ENCODE data around the gene OR2L5. TPM values are rescaled to one million over a fixed set of nuclear protein-coding genes. Genes with fewer than 3 reads are reported as not detected.

Gene OR2L5, protein sequence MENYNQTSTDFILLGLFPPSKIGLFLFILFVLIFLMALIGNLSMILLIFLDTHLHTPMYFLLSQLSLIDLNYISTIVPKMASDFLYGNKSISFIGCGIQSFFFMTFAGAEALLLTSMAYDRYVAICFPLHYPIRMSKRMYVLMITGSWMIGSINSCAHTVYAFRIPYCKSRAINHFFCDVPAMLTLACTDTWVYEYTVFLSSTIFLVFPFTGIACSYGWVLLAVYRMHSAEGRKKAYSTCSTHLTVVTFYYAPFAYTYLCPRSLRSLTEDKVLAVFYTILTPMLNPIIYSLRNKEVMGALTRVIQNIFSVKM
- total RNA-seq (2021) (not detected in 2 replicates), Bru-seq, nascent RNA (not detected), BruChase-seq, experiment 1, labeled RNA remaining after a 2-hour chase (not detected), BruChase-seq, experiment 2, labeled RNA remaining after a 6-hour chase (not detected)
- long read RNA-seq = 0 reads

DNA sequence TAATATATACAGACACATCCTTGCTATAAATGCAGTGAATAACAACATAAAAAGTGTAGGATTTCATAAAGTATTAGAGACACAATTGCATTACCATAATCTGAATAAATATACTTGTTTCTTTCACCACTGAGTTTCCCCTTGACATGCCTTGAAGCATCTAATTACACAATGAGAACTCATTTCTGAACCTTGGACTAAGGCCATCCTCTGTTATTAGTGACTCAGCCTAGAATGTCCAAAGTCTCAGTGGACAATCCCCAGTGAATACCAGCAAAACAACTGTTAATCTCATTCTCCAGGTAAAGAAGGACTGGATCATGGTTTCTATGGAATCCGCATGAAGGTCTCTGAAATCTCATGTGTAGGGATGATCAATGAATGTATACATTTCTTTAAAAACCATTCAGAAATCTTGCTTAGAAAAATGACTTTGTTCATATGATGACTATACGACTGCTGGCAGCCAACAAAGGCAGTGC, at the start of gene OR2L5:
Gene OR2L5, plus strand, starts transcription at position 432 of the 482 bp plus-strand sequence. CDS start 8,288 bp downstream, outside the sequence.
- intact Hi-C loops (cut with micrococcal nuclease; ENCODE audit: unreplicated experiment) = no loop called here
- H3K79me2 ChIP-seq (ENCODE audit: low read depth) = no peaks in the 10 kb centered on the region
- H3K4me2 ChIP-seq = no peak within 1 kb of the TSS
- H3K27me3 ChIP-seq (ENCODE audit: insufficient read depth, low read depth) = no peaks in the 10 kb centered on the region
- no peak within 1 kb of the TSS for H2AFZ ChIP-seq
- no peak for DNase-seq
- no peaks in the 10 kb centered on the region for H3K9me2 ChIP-seq (ENCODE audit: insufficient read depth)
- ChIA-PET CTCF (no interaction called here), POLR2A (ENCODE audit: unreplicated experiment) (no interaction called here)
- no peaks in the 10 kb centered on the region for H4K20me1 ChIP-seq (ENCODE audit: insufficient read depth)
- no peaks in the 10 kb centered on the region for H3K9me3 ChIP-seq (ENCODE audit: insufficient read depth, low read depth)
- BruUV-seq (replicated peaks) = no TSS peak
- H3K4me3 ChIP-seq = no peak within 1 kb of the TSS
- no peaks in the 10 kb centered on the region for H3K36me3 ChIP-seq (ENCODE audit: low read depth)
- no peaks in the 10 kb centered on the region for H3K4me1 ChIP-seq (replicated peaks; ENCODE audit: insufficient read depth)
- H3F3A ChIP-seq (ENCODE audit: insufficient read depth, low read depth) = no peaks in the 10 kb centered on the region
- TF ChIP-seq, protein P1, sequence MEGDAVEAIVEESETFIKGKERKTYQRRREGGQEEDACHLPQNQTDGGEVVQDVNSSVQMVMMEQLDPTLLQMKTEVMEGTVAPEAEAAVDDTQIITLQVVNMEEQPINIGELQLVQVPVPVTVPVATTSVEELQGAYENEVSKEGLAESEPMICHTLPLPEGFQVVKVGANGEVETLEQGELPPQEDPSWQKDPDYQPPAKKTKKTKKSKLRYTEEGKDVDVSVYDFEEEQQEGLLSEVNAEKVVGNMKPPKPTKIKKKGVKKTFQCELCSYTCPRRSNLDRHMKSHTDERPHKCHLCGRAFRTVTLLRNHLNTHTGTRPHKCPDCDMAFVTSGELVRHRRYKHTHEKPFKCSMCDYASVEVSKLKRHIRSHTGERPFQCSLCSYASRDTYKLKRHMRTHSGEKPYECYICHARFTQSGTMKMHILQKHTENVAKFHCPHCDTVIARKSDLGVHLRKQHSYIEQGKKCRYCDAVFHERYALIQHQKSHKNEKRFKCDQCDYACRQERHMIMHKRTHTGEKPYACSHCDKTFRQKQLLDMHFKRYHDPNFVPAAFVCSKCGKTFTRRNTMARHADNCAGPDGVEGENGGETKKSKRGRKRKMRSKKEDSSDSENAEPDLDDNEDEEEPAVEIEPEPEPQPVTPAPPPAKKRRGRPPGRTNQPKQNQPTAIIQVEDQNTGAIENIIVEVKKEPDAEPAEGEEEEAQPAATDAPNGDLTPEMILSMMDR (conservative IDR thresholded peaks at IDR 0.05) = no peak
- TF ChIP-seq EZH2 (IDR thresholded peaks at IDR 0.05; ENCODE audit: low read depth) = no peak
- no peak within 1 kb of the TSS for H3K27ac ChIP-seq

DNA sequence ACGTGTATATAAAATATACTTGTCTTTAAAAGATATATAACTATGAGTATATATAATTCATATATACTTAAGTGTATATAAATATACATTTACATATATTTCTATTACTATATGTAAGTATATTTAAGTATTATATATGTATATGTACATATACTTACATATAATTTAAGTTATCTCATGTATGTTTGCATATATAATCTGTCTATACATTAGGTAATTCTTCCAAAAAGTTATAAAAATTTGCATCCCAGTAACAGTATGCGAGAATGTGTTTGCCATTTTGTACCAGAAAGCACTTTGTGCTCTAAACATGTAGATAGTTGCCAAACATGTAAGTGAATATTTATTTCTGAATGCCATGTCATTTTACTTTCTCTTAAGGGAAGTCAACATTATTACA, 48.5 kb upstream of the OR2L5 start, which contains the start of gene OR2AK2:
Gene OR2AK2, plus strand, starts transcription at position 301 of the 400 bp plus-strand sequence. CDS start 144 bp downstream, outside the sequence.
- Histone ChIP-seq H3K4me3 (no peak within 1 kb of the TSS), H3K9me3 (ENCODE audit: insufficient read depth, low read depth) (no peaks in the 10 kb centered on the region), H3F3A (ENCODE audit: insufficient read depth, low read depth) (no peaks in the 10 kb centered on the region), H4K20me1 (ENCODE audit: insufficient read depth) (no peaks in the 10 kb centered on the region), H3K4me2 (no peak within 1 kb of the TSS), H3K4me1 (replicated peaks; ENCODE audit: insufficient read depth) (no peaks in the 10 kb centered on the region), H3K79me2 (ENCODE audit: low read depth) (no peaks in the 10 kb centered on the region), H3K36me3 (ENCODE audit: low read depth) (no peaks in the 10 kb centered on the region), H2AFZ (no peak within 1 kb of the TSS), H3K9me2 (ENCODE audit: insufficient read depth) (no peaks in the 10 kb centered on the region), H3K27ac (no peak within 1 kb of the TSS), H3K27me3 (ENCODE audit: insufficient read depth, low read depth) (no peaks in the 10 kb centered on the region)
- POLR2A ChIA-PET (ENCODE audit: unreplicated experiment) = no interaction called here
- BruUV-seq (replicated peaks) = no TSS peak
- CTCF ChIA-PET = no interaction called here
- no peak for TF ChIP-seq EZH2 (IDR thresholded peaks at IDR 0.05; ENCODE audit: low read depth)
- TF ChIP-seq, protein P1 (conservative IDR thresholded peaks at IDR 0.05) = no peak
- no peak for DNase-seq
- intact Hi-C loops (cut with micrococcal nuclease; ENCODE audit: unreplicated experiment) = no loop called here

DNA sequence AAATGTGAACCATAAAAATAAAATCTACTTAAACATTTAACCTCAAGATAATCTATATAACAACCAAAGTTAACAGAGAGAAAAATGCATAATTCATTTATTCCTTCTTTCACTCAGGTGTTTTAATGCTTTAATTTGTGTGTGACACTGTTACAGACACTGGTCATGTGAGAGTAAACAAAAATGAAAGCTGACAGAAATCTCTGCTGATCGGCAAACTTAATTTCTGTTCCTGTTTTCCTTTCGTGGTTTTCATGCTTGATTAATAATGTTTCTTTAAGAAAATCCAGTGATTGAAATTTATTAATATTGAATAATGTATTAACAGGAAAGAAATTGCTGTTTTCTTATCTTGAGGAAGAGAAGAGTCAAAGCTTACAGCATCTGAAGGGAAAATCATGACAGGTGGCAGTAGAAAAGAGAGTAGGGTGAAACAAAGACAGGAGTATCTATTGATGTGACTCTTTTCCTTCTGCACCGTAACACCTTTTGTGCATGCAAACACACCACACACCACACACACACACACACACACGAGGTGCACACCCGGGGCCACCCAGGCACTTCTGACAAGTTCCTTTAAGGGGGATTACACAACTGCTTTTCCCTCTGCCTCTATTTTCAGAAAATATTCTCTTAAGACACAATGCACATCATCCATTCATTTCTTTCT, 46.8 kb upstream of the OR2L5 start:
- DNase-seq = no peak
- H2AFZ ChIP-seq = no peak overlapping the region
- CTCF ChIA-PET = no interaction called here
- H3K36me3 ChIP-seq (ENCODE audit: low read depth) = no peaks in the 10 kb centered on the region
- no peaks in the 10 kb centered on the region for H3K27me3 ChIP-seq (ENCODE audit: insufficient read depth, low read depth)
- no peaks in the 10 kb centered on the region for H3K9me2 ChIP-seq (ENCODE audit: insufficient read depth)
- no peak overlapping the region for H3K27ac ChIP-seq
- no peak overlapping the region for H3K4me3 ChIP-seq
- no peak for TF ChIP-seq EZH2 (IDR thresholded peaks at IDR 0.05; ENCODE audit: low read depth)
- TF ChIP-seq, protein P1 (conservative IDR thresholded peaks at IDR 0.05) = no peak
- H3F3A ChIP-seq (ENCODE audit: insufficient read depth, low read depth) = no peaks in the 10 kb centered on the region
- intact Hi-C loops (cut with micrococcal nuclease; ENCODE audit: unreplicated experiment) = no loop called here
- BruUV-seq (replicated peaks) = no TSS peak
- H3K9me3 ChIP-seq (ENCODE audit: insufficient read depth, low read depth) = no peaks in the 10 kb centered on the region
- no peak overlapping the region for H3K4me2 ChIP-seq
- POLR2A ChIA-PET (ENCODE audit: unreplicated experiment) = no interaction called here
- no peaks in the 10 kb centered on the region for H3K4me1 ChIP-seq (replicated peaks; ENCODE audit: insufficient read depth)
- no peaks in the 10 kb centered on the region for H3K79me2 ChIP-seq (ENCODE audit: low read depth)
- no peaks in the 10 kb centered on the region for H4K20me1 ChIP-seq (ENCODE audit: insufficient read depth)
